ENCODE data around the gene TMCO4.

DNA sequence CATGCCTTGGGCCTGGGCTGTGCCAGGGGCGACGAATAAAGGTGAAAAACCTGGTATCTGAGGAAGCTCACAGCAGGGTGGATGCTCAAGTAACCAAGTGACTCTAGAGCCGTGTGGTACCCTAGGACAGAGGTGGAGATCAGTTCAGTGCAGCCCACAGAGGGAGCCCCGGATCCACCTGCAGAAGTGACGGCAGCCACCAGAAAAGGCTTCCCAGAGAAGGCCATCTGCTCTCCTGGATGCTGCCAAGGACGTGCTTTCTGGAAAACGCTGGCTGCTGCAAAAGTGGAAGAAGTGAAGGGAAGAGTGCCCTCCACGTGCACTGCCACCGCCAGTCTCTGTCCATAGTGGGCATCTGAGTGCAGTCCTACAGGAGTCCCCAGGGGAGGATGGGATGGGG lies 27.7 kb downstream of the TMCO4 start:
- TF ChIP-seq, protein P1, sequence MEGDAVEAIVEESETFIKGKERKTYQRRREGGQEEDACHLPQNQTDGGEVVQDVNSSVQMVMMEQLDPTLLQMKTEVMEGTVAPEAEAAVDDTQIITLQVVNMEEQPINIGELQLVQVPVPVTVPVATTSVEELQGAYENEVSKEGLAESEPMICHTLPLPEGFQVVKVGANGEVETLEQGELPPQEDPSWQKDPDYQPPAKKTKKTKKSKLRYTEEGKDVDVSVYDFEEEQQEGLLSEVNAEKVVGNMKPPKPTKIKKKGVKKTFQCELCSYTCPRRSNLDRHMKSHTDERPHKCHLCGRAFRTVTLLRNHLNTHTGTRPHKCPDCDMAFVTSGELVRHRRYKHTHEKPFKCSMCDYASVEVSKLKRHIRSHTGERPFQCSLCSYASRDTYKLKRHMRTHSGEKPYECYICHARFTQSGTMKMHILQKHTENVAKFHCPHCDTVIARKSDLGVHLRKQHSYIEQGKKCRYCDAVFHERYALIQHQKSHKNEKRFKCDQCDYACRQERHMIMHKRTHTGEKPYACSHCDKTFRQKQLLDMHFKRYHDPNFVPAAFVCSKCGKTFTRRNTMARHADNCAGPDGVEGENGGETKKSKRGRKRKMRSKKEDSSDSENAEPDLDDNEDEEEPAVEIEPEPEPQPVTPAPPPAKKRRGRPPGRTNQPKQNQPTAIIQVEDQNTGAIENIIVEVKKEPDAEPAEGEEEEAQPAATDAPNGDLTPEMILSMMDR (IDR thresholded peaks at IDR 0.05): no peak
- no peak for TF ChIP-seq EZH2 (IDR thresholded peaks at IDR 0.05; ENCODE audit: borderline replicate concordance, insufficient read depth, low read depth, low read length, poor library complexity, severe bottlenecking)

All from B cell (primary cell).